ENCODE data around the gene CHST11.

Gene CHST11

GRCh38 chr12:104622928-104623327, 166.2 kb downstream of the CHST11 start:
- Mint-ChIP-seq H3K27ac (peak overlapping the region in 1 of 2 donors; percentile 51), H3K9me3 (no peaks in the 10 kb centered on the region), H3K4me1 (ENCODE audit: low read depth in 2 of 2) (peaks cover 26 to 66% of the 10 kb centered on the region in 2 donors), H3K4me3 (no peak overlapping the region), H3K27me3 (no peaks in the 10 kb centered on the region), H3K36me3 (ENCODE audit: insufficient read depth) (peaks cover 17% of the 10 kb centered on the region)
- DNase-seq (no peak), ATAC-seq (replicated peaks) (no peak)

GRCh38 chr12:104623883-104624282, 167.1 kb downstream of the CHST11 start:
- no peaks in the 10 kb centered on the region for H3K27me3 Mint-ChIP-seq
- peak overlapping the region; percentile 51 to 57 for H3K27ac Mint-ChIP-seq
- DNase-seq (no peak), ATAC-seq (replicated peaks) (no peak)
- H3K4me1 Mint-ChIP-seq (ENCODE audit: low read depth in 2 of 2) = peaks cover 32 to 70% of the 10 kb centered on the region in 2 donors
- H3K36me3 Mint-ChIP-seq (ENCODE audit: insufficient read depth) = peaks cover 17% of the 10 kb centered on the region
- H3K4me3 Mint-ChIP-seq = no peak overlapping the region
- no peaks in the 10 kb centered on the region for H3K9me3 Mint-ChIP-seq

GRCh38 chr12:104624529-104624928, 167.8 kb downstream of the CHST11 start:
- DNase-seq (no peak), ATAC-seq (replicated peaks) (no peak)
- H3K9me3 Mint-ChIP-seq = no peaks in the 10 kb centered on the region
- no peak overlapping the region for H3K4me3 Mint-ChIP-seq
- no peaks in the 10 kb centered on the region for H3K27me3 Mint-ChIP-seq
- peaks cover 14% of the 10 kb centered on the region for H3K36me3 Mint-ChIP-seq (ENCODE audit: insufficient read depth)
- peaks cover 31 to 71% of the 10 kb centered on the region in 2 donors for H3K4me1 Mint-ChIP-seq (ENCODE audit: low read depth in 2 of 2)
- H3K27ac Mint-ChIP-seq = peak overlapping the region; percentile 57 to 60

GRCh38 chr12:104626069-104626837, 169.5 kb downstream of the CHST11 start:
- Mint-ChIP-seq H3K27ac (peak overlapping the region; percentile 28 to 60), H3K9me3 (no peaks in the 10 kb centered on the region), H3K36me3 (ENCODE audit: insufficient read depth) (peaks cover 12% of the 10 kb centered on the region), H3K4me1 (ENCODE audit: low read depth in 2 of 2) (peaks cover 38 to 77% of the 10 kb centered on the region in 2 donors), H3K4me3 (no peak overlapping the region), H3K27me3 (no peaks in the 10 kb centered on the region)
- ATAC-seq (replicated peaks) (no peak), DNase-seq (no peak)

- ATAC-seq (replicated peaks) (no peak), DNase-seq (no peak)
- Mint-ChIP-seq H3K27me3 (no peaks in the 10 kb centered on the region), H3K4me1 (ENCODE audit: low read depth in 2 of 2) (peaks cover 48 to 84% of the 10 kb centered on the region in 2 donors), H3K9me3 (no peaks in the 10 kb centered on the region), H3K27ac (peak overlapping the region; percentile 28 to 68), H3K36me3 (ENCODE audit: insufficient read depth) (peaks cover 15% of the 10 kb centered on the region), H3K4me3 (no peak overlapping the region)
Observed at GRCh38 chr12:104627231-104627989, 170.7 kb downstream of the CHST11 start.

GRCh38 chr12:104627990-104628830, 171.5 kb downstream of the CHST11 start:
- peaks cover 49 to 83% of the 10 kb centered on the region in 2 donors for H3K4me1 Mint-ChIP-seq (ENCODE audit: low read depth in 2 of 2)
- H3K36me3 Mint-ChIP-seq (ENCODE audit: insufficient read depth) = peaks cover 14% of the 10 kb centered on the region
- H3K9me3 Mint-ChIP-seq = no peaks in the 10 kb centered on the region
- peak overlapping the region in 1 of 2 donors; percentile 30 for H3K4me3 Mint-ChIP-seq
- peak overlapping the region in 1 of 2 donors; percentile 68 for H3K27ac Mint-ChIP-seq
- no peaks in the 10 kb centered on the region for H3K27me3 Mint-ChIP-seq
- no peak for ATAC-seq (replicated peaks)
- DNase-seq = no peak

- Mint-ChIP-seq H3K9me3 (no peaks in the 10 kb centered on the region), H3K4me1 (ENCODE audit: low read depth in 2 of 2) (peaks cover 47 to 80% of the 10 kb centered on the region in 2 donors), H3K27ac (peak overlapping the region in 1 of 2 donors; percentile 68), H3K27me3 (no peaks in the 10 kb centered on the region), H3K4me3 (peak overlapping the region in 1 of 2 donors; percentile 30), H3K36me3 (ENCODE audit: insufficient read depth) (peaks cover 12% of the 10 kb centered on the region)
- ATAC-seq (replicated peaks) (no peak), DNase-seq (no peak)
Observed at GRCh38 chr12:104628831-104629135, 172.0 kb downstream of the CHST11 start.

- DNase-seq (no peak), ATAC-seq (replicated peaks) (no peak)
- Mint-ChIP-seq H3K9me3 (no peaks in the 10 kb centered on the region), H3K27ac (peak overlapping the region; percentile 67 to 76), H3K36me3 (ENCODE audit: insufficient read depth) (peaks cover 12% of the 10 kb centered on the region), H3K27me3 (no peaks in the 10 kb centered on the region), H3K4me1 (ENCODE audit: low read depth in 2 of 2) (peaks cover 49 to 77% of the 10 kb centered on the region in 2 donors), H3K4me3 (no peak overlapping the region)
Observed at GRCh38 chr12:104630230-104630670, 173.5 kb downstream of the CHST11 start.

- peak overlapping the region in 1 of 2 donors; percentile 41 for H3K4me3 Mint-ChIP-seq
- H3K27me3 Mint-ChIP-seq = no peaks in the 10 kb centered on the region
- peak overlapping the region; percentile 72 to 79 for H3K27ac Mint-ChIP-seq
- peaks cover 7% of the 10 kb centered on the region for H3K36me3 Mint-ChIP-seq (ENCODE audit: insufficient read depth)
- ATAC-seq (replicated peaks) (no peak), DNase-seq (no peak)
- H3K4me1 Mint-ChIP-seq (ENCODE audit: low read depth in 2 of 2) = peaks cover 53 to 79% of the 10 kb centered on the region in 2 donors
- H3K9me3 Mint-ChIP-seq = no peaks in the 10 kb centered on the region
Observed at GRCh38 chr12:104631867-104632266, 175.1 kb downstream of the CHST11 start.

- peaks cover 6% of the 10 kb centered on the region for H3K36me3 Mint-ChIP-seq (ENCODE audit: insufficient read depth)
- DNase-seq = no peak
- no peaks in the 10 kb centered on the region for H3K9me3 Mint-ChIP-seq
- H3K4me3 Mint-ChIP-seq = peak overlapping the region; percentile 19 to 24
- H3K4me1 Mint-ChIP-seq (ENCODE audit: low read depth in 2 of 2) = peaks cover 56 to 75% of the 10 kb centered on the region in 2 donors
- H3K27me3 Mint-ChIP-seq = no peaks in the 10 kb centered on the region
- H3K27ac Mint-ChIP-seq = peak overlapping the region; percentile 56 to 79
- no peak for ATAC-seq (replicated peaks)
Observed at GRCh38 chr12:104632724-104633201, 176.0 kb downstream of the CHST11 start.

GRCh38 chr12:104634044-104634443, 177.3 kb downstream of the CHST11 start:
- ATAC-seq (replicated peaks) (no peak), DNase-seq (no peak)
- peaks cover 51 to 69% of the 10 kb centered on the region in 2 donors for H3K4me1 Mint-ChIP-seq (ENCODE audit: low read depth in 2 of 2)
- peaks cover 6% of the 10 kb centered on the region for H3K36me3 Mint-ChIP-seq (ENCODE audit: insufficient read depth)
- no peaks in the 10 kb centered on the region for H3K9me3 Mint-ChIP-seq
- no peak overlapping the region for H3K4me3 Mint-ChIP-seq
- peak overlapping the region in 1 of 2 donors; percentile 56 for H3K27ac Mint-ChIP-seq
- H3K27me3 Mint-ChIP-seq = no peaks in the 10 kb centered on the region

GRCh38 chr12:104634852-104635251, 178.1 kb downstream of the CHST11 start:
- H3K9me3 Mint-ChIP-seq = no peaks in the 10 kb centered on the region
- ATAC-seq (replicated peaks) (no peak), DNase-seq (no peak)
- H3K27ac Mint-ChIP-seq = no peak overlapping the region
- peaks cover 6% of the 10 kb centered on the region for H3K36me3 Mint-ChIP-seq (ENCODE audit: insufficient read depth)
- no peak overlapping the region for H3K4me3 Mint-ChIP-seq
- H3K4me1 Mint-ChIP-seq (ENCODE audit: low read depth in 2 of 2) = peaks cover 55 to 72% of the 10 kb centered on the region in 2 donors
- no peaks in the 10 kb centered on the region for H3K27me3 Mint-ChIP-seq

All from effector memory CD8-positive, alpha-beta T cell (primary cell).